Measurements from ENCODE around the gene C7orf33. TPM values are rescaled to one million over a fixed set of nuclear protein-coding genes. Genes with fewer than 3 reads are reported as not detected.

C7orf33 gene
- polyA plus RNA-seq, 4 donors: not detected

DNA sequence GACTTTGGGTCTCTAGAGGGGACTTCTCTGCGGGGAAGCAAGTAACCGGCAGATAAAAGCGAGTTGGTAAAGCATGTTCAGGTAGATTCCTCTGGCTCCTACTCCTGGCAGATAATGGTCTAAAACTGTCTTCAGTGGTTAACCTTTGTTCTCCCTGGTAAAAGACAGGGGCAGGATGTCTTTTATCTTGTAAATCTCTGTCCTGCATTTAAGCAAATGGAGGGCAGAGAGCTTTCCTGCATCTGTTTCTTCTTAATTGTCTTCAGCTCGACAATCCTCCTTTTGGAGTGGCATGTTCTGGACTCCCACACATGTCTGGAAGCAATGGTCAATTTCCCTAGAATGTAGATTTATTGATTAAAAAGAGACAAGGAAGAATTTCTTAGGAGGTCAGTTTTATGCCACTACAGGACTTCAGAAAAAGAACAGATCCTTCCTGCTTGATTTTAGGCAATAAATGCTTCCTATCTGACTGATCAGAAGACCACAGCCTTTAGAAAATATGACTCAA lies 16.6 kb downstream of the C7orf33 start:
- Histone ChIP-seq H3K27ac (ENCODE audit: low read depth in 1 of 3, low read length in 2 of 3) (no peak overlapping the region), H3K9me3 (ENCODE audit: control insufficient read depth in 2 of 2, insufficient read depth in 1 of 2, low read depth in 1 of 2, low read length in 1 of 2) (peaks cover 0 to 4% of the 10 kb centered on the region in 2 donors), H3K36me3 (ENCODE audit: control insufficient read depth in 3 of 3, insufficient read depth in 2 of 3, low read depth in 1 of 3, low read length in 3 of 3) (no peaks in the 10 kb centered on the region), H3K4me1 (ENCODE audit: control insufficient read depth in 3 of 3, insufficient read depth in 2 of 3, low read depth in 1 of 3, low read length in 2 of 3) (no peaks in the 10 kb centered on the region), H3K27me3 (ENCODE audit: control insufficient read depth in 3 of 3, insufficient read depth in 3 of 3, low read length in 3 of 3) (peaks cover 0 to 3% (median 3%) of the 10 kb centered on the region in 3 donors), H3K4me3 (ENCODE audit: low read depth in 1 of 3, low read length in 3 of 3) (no peak overlapping the region)
- 23 to 30% (median 30%) methylated on average over 4 of the region's 4 CpGs for WGBS, 3 donors
- DNase-seq (no peak), FAIRE-seq (no peak)

DNA sequence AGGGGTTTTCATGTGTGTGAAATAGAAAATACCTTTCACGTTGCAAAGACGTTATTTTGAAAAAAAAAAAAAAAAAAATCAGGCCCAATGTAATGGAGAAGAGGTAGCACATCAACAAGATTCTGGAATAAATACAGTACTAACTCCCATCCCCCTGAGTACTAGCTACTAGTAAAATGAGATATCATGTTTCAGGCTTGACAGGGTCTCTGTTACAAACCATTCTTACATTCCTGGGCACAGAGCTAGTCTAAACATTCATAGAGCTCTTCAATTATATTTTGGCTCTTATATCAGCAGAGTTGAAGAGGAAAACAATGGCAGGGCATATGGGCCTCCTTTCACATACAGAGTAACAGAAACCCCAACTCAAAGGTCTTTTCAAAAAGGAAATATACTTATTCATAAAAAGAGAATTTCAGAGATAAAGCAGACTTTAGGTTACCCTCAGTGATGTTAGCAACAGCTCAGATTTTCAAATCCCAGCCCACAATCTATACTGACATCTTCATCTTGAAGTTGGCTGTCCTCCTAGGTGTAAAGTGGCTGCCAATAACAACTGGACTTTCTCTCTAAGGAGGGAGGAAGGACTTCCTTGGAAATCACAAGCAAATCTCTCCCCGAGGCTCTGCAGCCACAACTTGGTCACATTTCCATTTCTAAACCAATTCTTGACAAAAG lies 18.6 kb downstream of the C7orf33 start:
- Histone ChIP-seq H3K27me3 (ENCODE audit: control insufficient read depth in 3 of 3, insufficient read depth in 3 of 3, low read length in 3 of 3) (peaks cover 0 to 3% (median 3%) of the 10 kb centered on the region in 3 donors), H3K36me3 (ENCODE audit: control insufficient read depth in 3 of 3, insufficient read depth in 2 of 3, low read depth in 1 of 3, low read length in 3 of 3) (no peaks in the 10 kb centered on the region), H3K9me3 (ENCODE audit: control insufficient read depth in 2 of 2, insufficient read depth in 1 of 2, low read depth in 1 of 2, low read length in 1 of 2) (peaks cover 0 to 4% of the 10 kb centered on the region in 2 donors), H3K4me1 (ENCODE audit: control insufficient read depth in 3 of 3, insufficient read depth in 2 of 3, low read depth in 1 of 3, low read length in 2 of 3) (no peaks in the 10 kb centered on the region), H3K27ac (ENCODE audit: low read depth in 1 of 3, low read length in 2 of 3) (no peak overlapping the region), H3K4me3 (ENCODE audit: low read depth in 1 of 3, low read length in 3 of 3) (no peak overlapping the region)
- no peak for FAIRE-seq
- 58 to 74% (median 64%) methylated on average over 3 of the region's 3 CpGs for WGBS, 3 donors
- no peak for DNase-seq

DNA sequence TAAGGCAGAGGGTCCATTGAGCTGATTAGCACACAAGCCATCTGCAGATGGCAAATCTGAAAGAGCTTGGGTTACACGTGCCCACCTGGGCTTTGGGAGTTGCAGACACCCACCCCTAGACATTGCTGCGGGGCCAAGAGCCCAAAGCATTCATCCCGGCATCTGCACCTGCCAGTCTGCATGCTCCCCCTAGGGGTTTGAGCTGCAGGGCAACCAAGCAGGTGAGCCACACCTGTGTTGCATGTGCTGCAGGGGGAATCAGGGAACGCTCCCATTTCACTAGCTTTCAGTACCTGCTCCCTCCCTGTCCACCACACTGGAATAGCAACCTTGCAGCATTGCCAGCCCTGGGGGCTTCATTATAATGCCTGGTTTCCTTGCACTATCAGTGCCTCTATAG lies 21.1 kb downstream of the C7orf33 start:
- FAIRE-seq (no peak), DNase-seq (no peak)
- Histone ChIP-seq H3K27me3 (ENCODE audit: control insufficient read depth in 3 of 3, insufficient read depth in 3 of 3, low read length in 3 of 3) (no peaks in the 10 kb centered on the region), H3K27ac (ENCODE audit: low read depth in 1 of 3, low read length in 2 of 3) (no peak overlapping the region), H3K4me1 (ENCODE audit: control insufficient read depth in 3 of 3, insufficient read depth in 2 of 3, low read depth in 1 of 3, low read length in 2 of 3) (no peaks in the 10 kb centered on the region), H3K36me3 (ENCODE audit: control insufficient read depth in 3 of 3, insufficient read depth in 2 of 3, low read depth in 1 of 3, low read length in 3 of 3) (no peaks in the 10 kb centered on the region), H3K4me3 (ENCODE audit: low read depth in 1 of 3, low read length in 3 of 3) (no peak overlapping the region), H3K9me3 (ENCODE audit: control insufficient read depth in 2 of 2, insufficient read depth in 1 of 2, low read depth in 1 of 2, low read length in 1 of 2) (no peaks in the 10 kb centered on the region)
- WGBS, 3 donors: 20 to 58% (median 35%) methylated on average over 4 of the region's 4 CpGs

DNA sequence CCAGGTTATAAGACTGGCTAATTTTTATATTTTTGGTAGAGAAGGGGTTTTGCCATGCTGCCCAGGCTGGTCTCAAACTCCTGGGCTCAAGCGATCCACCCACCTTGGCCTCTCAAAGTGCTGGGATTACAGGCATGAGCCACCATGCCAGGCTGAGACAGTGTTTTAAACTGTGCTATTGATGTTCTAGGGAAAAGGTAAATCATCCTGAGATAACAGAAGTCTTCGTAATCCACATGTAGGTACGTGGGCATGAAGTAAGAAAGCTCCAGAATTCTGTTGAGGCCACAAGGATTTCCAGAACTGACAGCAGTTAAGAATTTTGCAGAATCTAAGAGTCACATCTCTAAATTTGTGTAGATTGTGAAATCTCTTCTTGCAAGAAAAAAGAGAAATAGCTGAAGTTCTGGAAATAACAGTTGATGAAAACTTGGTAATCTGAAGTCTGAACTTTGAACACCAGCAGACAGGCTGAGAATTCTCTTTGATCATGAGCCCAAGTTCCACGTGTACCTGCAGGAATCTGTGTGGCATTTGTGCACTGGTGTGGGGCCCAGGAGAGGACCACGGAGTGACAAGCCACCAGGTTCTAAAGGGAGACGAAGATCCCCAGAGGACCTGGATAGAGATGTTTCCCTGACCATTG lies 24.6 kb downstream of the C7orf33 start:
- no peaks in the 10 kb centered on the region for H3K4me1 ChIP-seq (ENCODE audit: control insufficient read depth in 3 of 3, insufficient read depth in 2 of 3, low read depth in 1 of 3, low read length in 2 of 3)
- H3K27ac ChIP-seq (ENCODE audit: low read depth in 1 of 3, low read length in 2 of 3): no peak overlapping the region
- WGBS, 3 donors: 28 to 56% (median 46%) methylated on average over 6 of the region's 6 CpGs
- no peaks in the 10 kb centered on the region for H3K9me3 ChIP-seq (ENCODE audit: control insufficient read depth in 2 of 2, insufficient read depth in 1 of 2, low read depth in 1 of 2, low read length in 1 of 2)
- FAIRE-seq (no peak), DNase-seq (no peak)
- peaks cover 0 to 3% (median 0%) of the 10 kb centered on the region in 3 donors for H3K27me3 ChIP-seq (ENCODE audit: control insufficient read depth in 3 of 3, insufficient read depth in 3 of 3, low read length in 3 of 3)
- no peaks in the 10 kb centered on the region for H3K36me3 ChIP-seq (ENCODE audit: control insufficient read depth in 3 of 3, insufficient read depth in 2 of 3, low read depth in 1 of 3, low read length in 3 of 3)
- H3K4me3 ChIP-seq (ENCODE audit: low read depth in 1 of 3, low read length in 3 of 3): no peak overlapping the region

DNA sequence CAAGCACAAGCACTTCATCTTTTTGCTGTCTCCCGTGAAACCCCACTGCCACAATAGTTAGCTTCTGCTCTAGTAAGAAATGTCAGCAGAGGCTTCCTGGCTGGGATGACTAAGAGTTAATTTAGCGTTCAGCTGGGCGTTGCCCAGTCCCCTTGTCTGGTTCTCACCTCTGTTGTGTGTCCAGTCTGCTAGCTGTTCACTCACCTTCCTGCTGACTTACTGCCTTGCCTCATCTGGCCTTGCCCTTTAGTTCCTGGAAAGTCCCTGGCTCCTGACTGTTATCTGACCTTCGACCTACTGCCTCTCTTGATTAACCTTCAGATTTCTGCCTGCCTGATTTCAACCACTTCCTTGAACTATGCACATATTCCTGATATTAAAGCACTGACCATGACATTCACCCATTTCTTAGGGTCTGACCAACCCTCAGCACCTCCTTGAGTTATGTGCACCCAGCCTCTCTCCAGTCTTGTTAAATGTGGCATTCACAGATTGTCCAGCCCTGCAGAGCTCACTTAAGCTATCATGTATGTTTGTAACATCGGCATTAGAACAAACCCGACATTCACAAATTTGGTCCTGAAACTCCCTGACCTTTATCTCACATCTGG lies 30.3 kb downstream of the C7orf33 start:
- WGBS, 3 donors: 43 to 61% (median 43%) methylated on average over 6 of the region's 6 CpGs
- FAIRE-seq: no peak
- Histone ChIP-seq H3K27me3 (ENCODE audit: control insufficient read depth in 3 of 3, insufficient read depth in 3 of 3, low read length in 3 of 3) (peaks cover 0 to 6% (median 5%) of the 10 kb centered on the region in 3 donors), H3K27ac (ENCODE audit: low read depth in 1 of 3, low read length in 2 of 3) (no peak overlapping the region), H3K9me3 (ENCODE audit: control insufficient read depth in 2 of 2, insufficient read depth in 1 of 2, low read depth in 1 of 2, low read length in 1 of 2) (peaks cover 0 to 4% of the 10 kb centered on the region in 2 donors), H3K36me3 (ENCODE audit: control insufficient read depth in 3 of 3, insufficient read depth in 2 of 3, low read depth in 1 of 3, low read length in 3 of 3) (no peaks in the 10 kb centered on the region), H3K4me3 (ENCODE audit: low read depth in 1 of 3, low read length in 3 of 3) (no peak overlapping the region), H3K4me1 (ENCODE audit: control insufficient read depth in 3 of 3, insufficient read depth in 2 of 3, low read depth in 1 of 3, low read length in 2 of 3) (no peaks in the 10 kb centered on the region)
- DNase-seq: peak in 1 of 2 donors; percentile 35

DNA sequence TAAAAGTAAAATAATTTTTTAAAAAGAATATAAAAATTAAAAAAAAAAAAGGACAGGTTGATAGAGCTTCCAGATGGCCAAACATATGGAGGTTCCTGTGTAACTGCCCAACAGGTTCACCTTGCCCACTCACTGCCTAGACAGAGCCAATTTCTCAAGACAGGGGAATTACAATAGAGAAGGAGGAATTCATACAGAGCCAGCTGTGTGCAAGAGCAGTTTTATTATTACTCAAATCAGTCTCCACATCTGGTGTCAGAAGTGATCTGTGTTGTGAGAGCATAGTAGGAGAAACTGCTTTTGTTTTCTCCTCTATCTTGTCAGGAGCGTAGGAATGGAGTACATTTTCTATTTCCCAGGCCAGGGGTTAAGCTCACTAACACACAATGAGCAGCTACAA lies 31.0 kb downstream of the C7orf33 start:
- FAIRE-seq (no peak), DNase-seq (no peak)
- H3K4me3 ChIP-seq (ENCODE audit: low read depth in 1 of 3, low read length in 3 of 3): no peak overlapping the region
- H3K27ac ChIP-seq (ENCODE audit: low read depth in 1 of 3, low read length in 2 of 3): no peak overlapping the region
- no peaks in the 10 kb centered on the region for H3K4me1 ChIP-seq (ENCODE audit: control insufficient read depth in 3 of 3, insufficient read depth in 2 of 3, low read depth in 1 of 3, low read length in 2 of 3)
- no peaks in the 10 kb centered on the region for H3K36me3 ChIP-seq (ENCODE audit: control insufficient read depth in 3 of 3, insufficient read depth in 2 of 3, low read depth in 1 of 3, low read length in 3 of 3)
- peaks cover 0 to 6% (median 5%) of the 10 kb centered on the region in 3 donors for H3K27me3 ChIP-seq (ENCODE audit: control insufficient read depth in 3 of 3, insufficient read depth in 3 of 3, low read length in 3 of 3)
- 79 to 96% (median 92%) methylated on average over 1 of the region's 1 CpG for WGBS, 3 donors
- H3K9me3 ChIP-seq (ENCODE audit: control insufficient read depth in 2 of 2, insufficient read depth in 1 of 2, low read depth in 1 of 2, low read length in 1 of 2): peaks cover 0 to 4% of the 10 kb centered on the region in 2 donors

DNA sequence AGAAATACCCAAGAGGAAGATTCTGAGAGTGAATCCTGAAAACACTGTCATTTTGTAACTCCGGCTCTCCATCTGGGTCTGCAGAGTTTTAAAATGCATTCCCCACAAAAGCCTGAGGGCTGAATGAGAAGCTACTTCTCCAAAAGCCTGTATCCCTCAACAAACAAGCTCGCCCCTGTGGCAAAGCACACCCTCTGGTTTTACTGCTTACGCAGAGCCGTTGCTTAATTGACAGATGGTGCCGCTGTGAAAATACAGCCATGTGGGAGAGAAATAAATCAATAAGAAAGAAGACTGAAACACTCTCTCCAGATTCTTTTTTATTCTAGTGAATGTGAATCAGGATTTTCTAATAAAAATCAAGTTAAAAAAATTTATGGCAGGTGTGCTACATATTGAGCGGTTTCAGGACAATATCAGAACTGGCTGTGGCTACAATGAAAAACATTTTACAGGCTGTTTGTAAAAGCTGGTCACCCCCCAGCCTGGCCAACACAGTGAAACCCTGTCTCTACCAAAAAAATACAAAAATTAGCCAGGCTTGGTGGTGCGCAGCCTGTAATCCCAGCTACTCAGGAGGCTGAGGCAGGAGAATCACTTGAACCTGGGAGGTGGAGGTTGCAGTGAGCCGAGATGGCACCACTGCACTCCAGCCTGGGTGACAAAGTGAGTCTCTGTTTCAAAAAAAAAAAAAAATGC lies 32.5 kb downstream of the C7orf33 start:
- H3K4me1 ChIP-seq (ENCODE audit: control insufficient read depth in 3 of 3, insufficient read depth in 2 of 3, low read depth in 1 of 3, low read length in 2 of 3): no peaks in the 10 kb centered on the region
- no peak overlapping the region for H3K4me3 ChIP-seq (ENCODE audit: low read depth in 1 of 3, low read length in 3 of 3)
- peaks cover 0 to 7% (median 6%) of the 10 kb centered on the region in 3 donors for H3K27me3 ChIP-seq (ENCODE audit: control insufficient read depth in 3 of 3, insufficient read depth in 3 of 3, low read length in 3 of 3)
- H3K9me3 ChIP-seq (ENCODE audit: control insufficient read depth in 2 of 2, insufficient read depth in 1 of 2, low read depth in 1 of 2, low read length in 1 of 2): peaks cover 0 to 4% of the 10 kb centered on the region in 2 donors
- FAIRE-seq (no peak), DNase-seq (peak in 1 of 2 donors; percentile 8)
- no peaks in the 10 kb centered on the region for H3K36me3 ChIP-seq (ENCODE audit: control insufficient read depth in 3 of 3, insufficient read depth in 2 of 3, low read depth in 1 of 3, low read length in 3 of 3)
- no peak overlapping the region for H3K27ac ChIP-seq (ENCODE audit: low read depth in 1 of 3, low read length in 2 of 3)
- WGBS, 3 donors: 48 to 59% (median 53%) methylated on average over 8 of the region's 8 CpGs

Data from small intestine (tissue), 7 donors.